Measurements from ENCODE around the gene SERPINI1. TPM values are rescaled to one million over a fixed set of nuclear protein-coding genes. Genes with fewer than 3 reads are reported as not detected.
A peak's percentile ranks its signal among the peaks of the same experiment; 100 is the strongest.

The SERPINI1 gene
- polyA plus RNA-seq, 1 donor from 2014 or later = 19.1 TPM

GRCh38 chr3:167743799-167744198 lies 8.3 kb downstream of the SERPINI1 start:
- peaks cover 16 to 30% (median 28%) of the 10 kb centered on the region in 3 donors for H3K4me1 Mint-ChIP-seq
- no peaks in the 10 kb centered on the region for H3K27me3 Mint-ChIP-seq
- no peaks in the 10 kb centered on the region for H3K9me3 Mint-ChIP-seq
- peaks cover 4% of the 10 kb centered on the region for H3K36me3 Mint-ChIP-seq
- H3K27ac Mint-ChIP-seq = no peak overlapping the region
- no peak overlapping the region for H3K4me3 Mint-ChIP-seq

- Mint-ChIP-seq H3K4me3 (peak overlapping the region in 1 of 4 donors; percentile 76), H3K36me3 (peaks cover 4% of the 10 kb centered on the region), H3K27me3 (no peaks in the 10 kb centered on the region), H3K9me3 (no peaks in the 10 kb centered on the region), H3K4me1 (peaks cover 34 to 69% (median 63%) of the 10 kb centered on the region in 3 donors), H3K27ac (peak overlapping the region in 2 of 3 donors; percentile 19 to 65)
Observed at GRCh38 chr3:167749209-167749608, 13.7 kb downstream of the SERPINI1 start.

DNA sequence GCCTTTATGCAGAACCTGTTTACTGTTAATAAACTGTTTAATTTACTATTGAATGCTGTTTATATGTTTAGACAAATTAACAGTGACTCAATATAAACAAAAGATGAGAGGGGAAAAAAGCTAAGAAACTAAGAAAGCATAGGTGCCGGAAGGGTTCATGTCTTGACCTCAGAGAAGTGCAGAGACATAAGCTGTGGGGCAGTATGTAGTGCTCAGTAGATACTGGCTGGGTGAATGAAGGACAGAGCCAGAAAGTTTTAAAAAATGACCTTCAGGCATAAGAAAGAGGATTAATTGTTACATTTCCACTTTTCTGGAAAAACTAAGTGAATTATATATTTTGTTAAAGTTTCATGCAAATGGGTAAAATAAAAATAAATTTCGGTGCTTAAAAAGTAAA lies 14.2 kb downstream of the SERPINI1 start:
- Mint-ChIP-seq H3K9me3 (no peaks in the 10 kb centered on the region), H3K27ac (peak overlapping the region in 2 of 3 donors; percentile 65 to 71), H3K27me3 (no peaks in the 10 kb centered on the region), H3K36me3 (peaks cover 4% of the 10 kb centered on the region), H3K4me1 (peaks cover 35 to 72% (median 64%) of the 10 kb centered on the region in 3 donors), H3K4me3 (peak overlapping the region in 1 of 4 donors; percentile 76)

- Mint-ChIP-seq H3K27ac (peak overlapping the region; percentile 71 to 93 (median 84)), H3K9me3 (no peaks in the 10 kb centered on the region), H3K4me1 (peaks cover 37 to 78% (median 67%) of the 10 kb centered on the region in 3 donors), H3K36me3 (peaks cover 4% of the 10 kb centered on the region), H3K4me3 (peak overlapping the region; percentile 36 to 89 (median 77)), H3K27me3 (no peaks in the 10 kb centered on the region)
Observed at GRCh38 chr3:167750272-167750971, 14.9 kb downstream of the SERPINI1 start.

- H3K36me3 Mint-ChIP-seq = no peaks in the 10 kb centered on the region
- no peaks in the 10 kb centered on the region for H3K9me3 Mint-ChIP-seq
- peaks cover 21 to 54% (median 46%) of the 10 kb centered on the region in 3 donors for H3K4me1 Mint-ChIP-seq
- peak overlapping the region in 2 of 3 donors; percentile 51 to 81 for H3K27ac Mint-ChIP-seq
- peak overlapping the region in 1 of 4 donors; percentile 9 for H3K4me3 Mint-ChIP-seq
- no peaks in the 10 kb centered on the region for H3K27me3 Mint-ChIP-seq
Observed at GRCh38 chr3:167754049-167754448, 18.5 kb downstream of the SERPINI1 start.

DNA sequence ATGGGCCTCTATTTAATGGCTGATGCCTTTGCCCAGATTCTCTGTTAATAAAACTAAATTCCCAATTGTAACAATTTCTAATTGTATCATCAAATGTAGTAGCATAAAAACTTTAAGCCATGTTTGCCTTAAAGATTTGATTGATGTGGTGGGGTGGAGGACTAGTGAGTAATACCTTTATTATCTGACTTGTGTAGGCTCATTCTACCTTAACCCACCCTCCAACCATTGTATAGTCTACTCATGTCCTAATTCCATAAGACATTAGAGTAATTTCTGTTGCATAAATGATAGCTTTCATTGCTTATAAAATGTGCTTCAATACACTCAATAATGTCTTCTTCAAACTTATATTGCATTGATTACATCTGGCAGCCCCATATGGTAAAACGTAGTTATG lies 25.8 kb downstream of the SERPINI1 start:
- Mint-ChIP-seq H3K9me3 (peaks cover 0 to 2% (median 0%) of the 10 kb centered on the region in 3 donors), H3K36me3 (peaks cover 5% of the 10 kb centered on the region), H3K4me3 (no peak overlapping the region), H3K27ac (no peak overlapping the region), H3K27me3 (peaks cover under 1% of the 10 kb centered on the region), H3K4me1 (peaks cover 7 to 14% (median 13%) of the 10 kb centered on the region in 3 donors)

DNA sequence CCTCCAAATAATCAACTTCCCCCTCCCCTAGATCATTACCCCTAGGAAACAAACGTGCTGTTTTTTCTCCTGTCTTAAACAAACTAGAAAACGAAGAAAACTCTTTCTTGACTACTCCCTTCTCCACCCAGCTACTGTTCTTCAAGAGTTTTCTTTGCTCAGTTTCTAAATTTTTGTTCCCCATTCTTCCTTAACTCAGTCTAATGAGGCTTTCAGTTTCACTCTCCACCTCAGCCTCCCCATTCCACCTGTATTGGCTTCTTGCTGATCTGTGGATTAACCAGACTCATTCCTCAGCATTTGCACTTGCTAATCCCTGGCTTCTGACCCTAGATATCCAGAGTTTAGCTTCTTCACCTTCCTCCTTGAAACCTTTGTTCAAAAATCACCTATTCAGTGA lies 26.8 kb downstream of the SERPINI1 start:
- peak overlapping the region in 1 of 4 donors; percentile 38 for H3K4me3 Mint-ChIP-seq
- H3K27ac Mint-ChIP-seq = peak overlapping the region in 1 of 3 donors; percentile 9

DNA sequence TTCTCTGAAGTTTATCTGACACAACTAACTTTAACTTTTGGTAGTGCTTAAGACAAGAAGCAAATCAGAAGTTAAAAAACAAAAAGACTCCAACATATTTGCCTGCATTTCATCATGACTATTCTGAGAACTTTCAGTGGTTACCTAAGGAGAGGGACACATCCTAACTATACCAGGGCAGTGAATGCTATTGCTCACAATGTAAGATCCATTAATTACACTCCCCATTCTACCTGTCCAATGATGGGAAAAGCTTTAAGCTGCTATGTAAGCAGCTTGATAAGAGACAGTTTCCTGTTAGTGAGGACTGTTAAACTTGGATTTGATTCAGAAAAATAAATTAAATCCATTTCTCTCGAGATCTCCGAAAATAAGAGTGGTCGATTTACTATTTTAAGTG lies 37.5 kb downstream of the SERPINI1 start:
- peaks cover 5% of the 10 kb centered on the region for H3K36me3 Mint-ChIP-seq
- H3K4me1 Mint-ChIP-seq = peaks cover 10 to 21% (median 12%) of the 10 kb centered on the region in 3 donors
- peak overlapping the region in 1 of 4 donors; percentile 70 for H3K4me3 Mint-ChIP-seq
- H3K9me3 Mint-ChIP-seq = peaks cover 0 to 4% (median 0%) of the 10 kb centered on the region in 3 donors
- H3K27me3 Mint-ChIP-seq = no peaks in the 10 kb centered on the region
- no peak overlapping the region for H3K27ac Mint-ChIP-seq

More for the DNA sequence above, 26.8 kb downstream of the SERPINI1 start:
- H3K9me3 Mint-ChIP-seq = peaks cover 0 to 2% (median 0%) of the 10 kb centered on the region in 3 donors
- H3K4me1 Mint-ChIP-seq = peaks cover 7 to 14% (median 13%) of the 10 kb centered on the region in 3 donors
- peaks cover 1% of the 10 kb centered on the region for H3K27me3 Mint-ChIP-seq
- peaks cover 8% of the 10 kb centered on the region for H3K36me3 Mint-ChIP-seq

GRCh38 chr3:167773584-167773983 lies 38.1 kb downstream of the SERPINI1 start:
- H3K4me3 Mint-ChIP-seq = peak overlapping the region in 2 of 4 donors; percentile 19 to 34
- peaks cover 10 to 21% (median 12%) of the 10 kb centered on the region in 3 donors for H3K4me1 Mint-ChIP-seq
- H3K27ac Mint-ChIP-seq = no peak overlapping the region
- peaks cover 0 to 8% (median 4%) of the 10 kb centered on the region in 3 donors for H3K9me3 Mint-ChIP-seq
- H3K36me3 Mint-ChIP-seq = peaks cover 5% of the 10 kb centered on the region
- H3K27me3 Mint-ChIP-seq = no peaks in the 10 kb centered on the region

GRCh38 chr3:167776066-167776685 lies 40.7 kb downstream of the SERPINI1 start:
- H3K36me3 Mint-ChIP-seq = peaks cover 4% of the 10 kb centered on the region
- H3K4me1 Mint-ChIP-seq = peaks cover 10 to 21% (median 12%) of the 10 kb centered on the region in 3 donors
- H3K27me3 Mint-ChIP-seq = no peaks in the 10 kb centered on the region
- H3K27ac Mint-ChIP-seq = peak overlapping the region in 1 of 3 donors; percentile 44
- H3K9me3 Mint-ChIP-seq = peaks cover 0 to 8% (median 4%) of the 10 kb centered on the region in 3 donors
- H3K4me3 Mint-ChIP-seq = peak overlapping the region in 1 of 4 donors; percentile 51

GRCh38 chr3:167777356-167777755 lies 41.8 kb downstream of the SERPINI1 start:
- H3K27me3 Mint-ChIP-seq = no peaks in the 10 kb centered on the region
- H3K4me3 Mint-ChIP-seq = no peak overlapping the region
- H3K9me3 Mint-ChIP-seq = peaks cover 0 to 8% (median 4%) of the 10 kb centered on the region in 3 donors
- no peak overlapping the region for H3K27ac Mint-ChIP-seq
- H3K4me1 Mint-ChIP-seq = peaks cover 10 to 21% (median 12%) of the 10 kb centered on the region in 3 donors
- peaks cover 3% of the 10 kb centered on the region for H3K36me3 Mint-ChIP-seq

- no peak overlapping the region for H3K27ac Mint-ChIP-seq
- peaks cover 0 to 5% (median 4%) of the 10 kb centered on the region in 3 donors for H3K4me1 Mint-ChIP-seq
- H3K4me3 Mint-ChIP-seq = no peak overlapping the region
- H3K27me3 Mint-ChIP-seq = no peaks in the 10 kb centered on the region
- H3K36me3 Mint-ChIP-seq = peaks cover 1% of the 10 kb centered on the region
- H3K9me3 Mint-ChIP-seq = peaks cover 0 to 8% (median 4%) of the 10 kb centered on the region in 3 donors
Observed at GRCh38 chr3:167780214-167780883, 44.8 kb downstream of the SERPINI1 start.

GRCh38 chr3:167783781-167784180 lies 48.3 kb downstream of the SERPINI1 start:
- no peaks in the 10 kb centered on the region for H3K36me3 Mint-ChIP-seq
- H3K9me3 Mint-ChIP-seq = no peaks in the 10 kb centered on the region
- no peaks in the 10 kb centered on the region for H3K27me3 Mint-ChIP-seq
- H3K4me3 Mint-ChIP-seq = no peak overlapping the region
- peaks cover 0 to 5% (median 2%) of the 10 kb centered on the region in 3 donors for H3K4me1 Mint-ChIP-seq
- H3K27ac Mint-ChIP-seq = no peak overlapping the region

- H3K27ac Mint-ChIP-seq = no peak overlapping the region
- H3K4me3 Mint-ChIP-seq = no peak overlapping the region
- H3K9me3 Mint-ChIP-seq = no peaks in the 10 kb centered on the region
- no peaks in the 10 kb centered on the region for H3K27me3 Mint-ChIP-seq
- H3K4me1 Mint-ChIP-seq = peaks cover 0 to 5% (median 2%) of the 10 kb centered on the region in 3 donors
- H3K36me3 Mint-ChIP-seq = no peaks in the 10 kb centered on the region
Observed at GRCh38 chr3:167785790-167786189, 50.3 kb downstream of the SERPINI1 start.

DNA sequence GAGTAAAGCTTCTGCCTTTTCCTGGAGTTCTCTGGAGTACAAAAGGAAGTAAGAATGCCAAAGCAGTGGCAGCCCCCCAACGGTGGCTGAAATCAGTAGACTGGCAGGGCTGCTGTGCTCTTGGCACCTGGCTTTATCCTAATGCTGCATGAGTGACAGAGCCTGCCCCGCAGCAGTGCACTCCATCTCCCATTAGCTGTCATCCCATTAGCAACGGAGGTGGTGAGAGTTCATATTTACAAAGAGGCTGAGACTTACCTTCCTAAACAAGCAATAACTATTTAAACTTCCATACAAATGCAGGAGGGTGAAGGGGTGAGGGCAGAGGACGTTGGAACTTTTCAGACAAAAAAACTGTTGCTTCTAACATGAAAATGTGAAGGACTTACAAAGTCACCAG lies 51.9 kb downstream of the SERPINI1 start:
- H3K27ac Mint-ChIP-seq = peak overlapping the region in 1 of 3 donors; percentile 22
- no peaks in the 10 kb centered on the region for H3K27me3 Mint-ChIP-seq
- no peak overlapping the region for H3K4me3 Mint-ChIP-seq
- no peaks in the 10 kb centered on the region for H3K36me3 Mint-ChIP-seq
- no peaks in the 10 kb centered on the region for H3K9me3 Mint-ChIP-seq
- peaks cover 0 to 5% (median 1%) of the 10 kb centered on the region in 3 donors for H3K4me1 Mint-ChIP-seq

All from IgD-negative memory B cell (primary cell).